OCI-LY7 (cell line): ENCODE measurements around the gene RAD9A. TPM values are rescaled to one million over a fixed set of nuclear protein-coding genes. Genes with fewer than 3 reads are reported as not detected.

ENCODE experiments used
- BruUV-seq: library from RNA; stranded (reverse); fragments of 400-500 nt; replicated peaks from 2 replicates; lab custom pipeline; 2021; lab: Mats Ljungman, UMichigan
- CTCF ChIA-PET: fragments of 300-600 bp; sonication (Branson Sonifier 250); formaldehyde crosslinking; loops from one replicate; lab custom pipeline; 2022; ENCODE audit warnings: antibody characterized with exemption; ENCODE audit not compliant: unreplicated experiment; lab: Charles Lee
- POLR2A ChIA-PET: fragments of 300-600 bp; sonication (Branson Sonifier 250); formaldehyde crosslinking; loops from one replicate; lab custom pipeline; 2022; ENCODE audit warnings: antibody characterized with exemption; lab: Charles Lee
- DNase-seq: peaks from one replicate; pipeline ENCODE4 v3.0.0-alpha.2; 2015; ENCODE audit warnings: low spot score
- H2AFZ ChIP-seq: fragments of 200-600 bp; sonication (generic), shearing (Covaris generic); 2 replicates; pipeline ENCODE4 v1.6.1; 2014; ENCODE audit warnings: mild to moderate bottlenecking, antibody characterized with exemption, low read length, moderate library complexity
- H3K27ac ChIP-seq: fragments of 200-600 bp; sonication (generic); 2 replicates; pipeline ENCODE4 v1.5.1; 2014; ENCODE audit warnings: mixed run types, low read depth, mild to moderate bottlenecking, moderate library complexity, low read length, inconsistent platforms; ENCODE audit not compliant: poor library complexity, severe bottlenecking
- H3K36me3 ChIP-seq: fragments of 200-600 bp; sonication (generic); 2 replicates; pipeline ENCODE4 v1.6.1; 2014; ENCODE audit warnings: mild to moderate bottlenecking, antibody characterized with exemption, low read length, moderate library complexity, mixed read lengths; ENCODE audit not compliant: insufficient read depth
- H3K4me1 ChIP-seq: fragments of 200-600 bp; sonication (generic); 2 replicates; pipeline ENCODE4 v1.5.1; 2014; ENCODE audit warnings: mild to moderate bottlenecking, low read length; ENCODE audit not compliant: insufficient read depth, poor library complexity, severe bottlenecking
- H3K4me2 ChIP-seq: fragments of 200-600 bp; sonication (generic); 2 replicates; pipeline ENCODE4 v1.6.1; 2014; ENCODE audit warnings: mild to moderate bottlenecking, low read length
- H3K4me3 ChIP-seq: fragments of 200-600 bp; sonication (generic); 2 replicates; pipeline ENCODE4 v1.5.1; 2014; ENCODE audit warnings: mild to moderate bottlenecking, low read depth, low read length; ENCODE audit not compliant: poor library complexity, severe bottlenecking
- H3K79me2 ChIP-seq: fragments of 200-600 bp; sonication (generic); 2 replicates; pipeline ENCODE4 v1.6.1; 2016; ENCODE audit warnings: low read depth, mild to moderate bottlenecking, low read length, moderate library complexity, mixed read lengths; ENCODE audit not compliant: insufficient read depth
- H3K9me2 ChIP-seq: fragments of 200-600 bp; sonication (generic); 2 replicates; pipeline ENCODE4 v1.6.1; 2016; ENCODE audit warnings: mild to moderate bottlenecking, low read length, mixed read lengths; ENCODE audit not compliant: insufficient read depth
- H3K9me3 ChIP-seq: fragments of 200-600 bp; sonication (generic); 2 replicates; pipeline ENCODE4 v1.6.1; 2014; ENCODE audit warnings: mild to moderate bottlenecking, mixed run types, low read length, mixed read lengths
- H4K20me1 ChIP-seq: fragments of 200-600 bp; sonication (generic); 2 replicates; pipeline ENCODE4 v1.6.1; 2014; ENCODE audit warnings: mild to moderate bottlenecking, antibody characterized with exemption, low read length, moderate library complexity, mixed read lengths; ENCODE audit not compliant: insufficient read depth
- EZH2phosphoT487 ChIP-seq: fragments of 200-600 bp; sonication (generic); IDR thresholded peaks from 2 replicates; pipeline ENCODE4 v1.6.1; 2018; ENCODE audit warnings: low read depth, borderline replicate concordance, mild to moderate bottlenecking, mixed run types, antibody characterized with exemption, low read length, moderate library complexity, mixed read lengths
- intact Hi-C: fragments of 100-400 bp; cut with micrococcal nuclease; formaldehyde crosslinking; loops from one replicate; pipeline ENCODE4 v1.10.0; 2022; ENCODE audit not compliant: unreplicated experiment
- total RNA-seq, 2 experiments: library from RNA; depleted of rRNA in 1 of 2; stranded (reverse); fragments of >200 nt in 1 of 2; shearing (Covaris generic) in 1 of 2; gene quantifications; 2 replicates each; pipeline ENCODE4 v1.2.3, GENCODE V29; 2014 to 2022
- TF ChIP-seq, protein P1 (sequence below): fragments of 200-600 bp; sonication (generic); conservative IDR thresholded peaks from 2 replicates; pipeline ENCODE4 v1.5.1; 2014; ENCODE audit warnings: mild to moderate bottlenecking, antibody characterized with exemption, low read length, moderate library complexity, mixed read lengths

RAD9A gene
- total RNA-seq, 2 experiments from 2014 or later, result 51.0 to 62.2 TPM

DNA sequence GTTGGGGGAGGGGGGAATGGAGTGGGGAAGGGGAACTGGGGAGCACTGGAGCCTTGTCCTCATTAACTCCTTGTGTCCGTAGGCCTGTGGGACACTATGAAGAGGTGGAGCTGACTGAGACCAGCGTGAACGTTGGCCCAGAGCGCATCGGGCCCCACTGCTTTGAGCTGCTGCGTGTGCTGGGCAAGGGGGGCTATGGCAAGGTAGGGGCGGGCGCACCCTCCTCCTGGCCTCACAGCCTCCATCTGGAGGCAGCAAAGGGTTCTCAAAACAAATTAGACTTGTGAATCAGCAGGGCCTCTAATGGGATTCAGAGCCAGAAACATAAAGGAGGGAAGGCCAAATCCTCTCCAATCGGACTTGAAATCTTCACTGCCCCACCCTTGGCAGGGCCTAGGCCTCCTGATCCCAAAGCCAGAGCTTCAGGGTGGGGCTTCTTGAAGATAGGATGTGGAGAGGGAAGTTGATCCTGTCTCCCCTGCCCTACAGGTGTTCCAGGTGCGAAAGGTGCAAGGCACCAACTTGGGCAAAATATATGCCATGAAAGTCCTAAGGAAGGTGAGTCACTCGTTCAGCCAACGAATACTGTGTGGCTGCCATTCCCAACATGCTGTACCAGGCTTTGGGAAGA is 37.4 kb downstream of the RAD9A start:
- Histone ChIP-seq H3K4me3 (peak overlapping the region; percentile 82), H4K20me1 (no peaks in the 10 kb centered on the region), H3K4me2 (peak overlapping the region; percentile 78), H3K27ac (peak overlapping the region; percentile 24), H3K4me1 (peaks cover 34% of the 10 kb centered on the region), H3K79me2 (peaks cover 16% of the 10 kb centered on the region; the same call in 1 of the 2 replicates), H3K36me3 (peaks cover 34% of the 10 kb centered on the region), H3K9me2 (no peaks in the 10 kb centered on the region), H3K9me3 (no peaks in the 10 kb centered on the region), H2AFZ (no peak overlapping the region)
- TF ChIP-seq, protein P1, sequence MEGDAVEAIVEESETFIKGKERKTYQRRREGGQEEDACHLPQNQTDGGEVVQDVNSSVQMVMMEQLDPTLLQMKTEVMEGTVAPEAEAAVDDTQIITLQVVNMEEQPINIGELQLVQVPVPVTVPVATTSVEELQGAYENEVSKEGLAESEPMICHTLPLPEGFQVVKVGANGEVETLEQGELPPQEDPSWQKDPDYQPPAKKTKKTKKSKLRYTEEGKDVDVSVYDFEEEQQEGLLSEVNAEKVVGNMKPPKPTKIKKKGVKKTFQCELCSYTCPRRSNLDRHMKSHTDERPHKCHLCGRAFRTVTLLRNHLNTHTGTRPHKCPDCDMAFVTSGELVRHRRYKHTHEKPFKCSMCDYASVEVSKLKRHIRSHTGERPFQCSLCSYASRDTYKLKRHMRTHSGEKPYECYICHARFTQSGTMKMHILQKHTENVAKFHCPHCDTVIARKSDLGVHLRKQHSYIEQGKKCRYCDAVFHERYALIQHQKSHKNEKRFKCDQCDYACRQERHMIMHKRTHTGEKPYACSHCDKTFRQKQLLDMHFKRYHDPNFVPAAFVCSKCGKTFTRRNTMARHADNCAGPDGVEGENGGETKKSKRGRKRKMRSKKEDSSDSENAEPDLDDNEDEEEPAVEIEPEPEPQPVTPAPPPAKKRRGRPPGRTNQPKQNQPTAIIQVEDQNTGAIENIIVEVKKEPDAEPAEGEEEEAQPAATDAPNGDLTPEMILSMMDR, result 0 out of 2 replicates have a peak, but pooled peaks have one; percentile 22
- TF ChIP-seq EZH2phosphoT487, result no peak
- intact Hi-C loops, result no loop called here
- ChIA-PET POLR2A (interaction anchor here (0.6 to 1.2 kb wide), 3 partner anchors 22 to 37 kb away, joined by 3 to 4 read pairs (median 3); partner anchors contain the start of gene RAD9A), CTCF (no interaction called here)
- peak; percentile 29 for DNase-seq
- no TSS peak for BruUV-seq

DNA sequence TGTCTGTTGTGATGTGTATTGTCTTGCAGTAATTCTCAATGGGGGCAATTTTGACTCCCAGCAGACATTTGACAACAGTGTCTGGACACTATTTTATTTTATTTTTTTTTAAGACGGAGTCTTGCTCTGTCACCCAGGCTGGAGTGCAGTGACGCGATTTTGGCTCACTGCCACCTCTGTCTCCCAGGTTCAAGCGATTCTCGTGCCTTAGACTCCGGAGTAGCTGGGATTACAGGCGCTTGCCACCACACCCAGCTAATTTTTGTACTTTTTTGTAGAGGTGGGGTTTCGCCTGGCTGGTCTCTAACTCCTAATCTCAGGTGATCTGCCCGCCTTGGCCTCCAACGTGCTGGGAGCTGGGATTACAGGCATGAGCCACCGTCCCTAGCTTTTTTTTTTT is 37.9 kb downstream of the RAD9A start:
- peak overlapping the region; percentile 82 for H3K4me3 ChIP-seq
- no peak for DNase-seq
- H3K4me1 ChIP-seq, result peaks cover 40% of the 10 kb centered on the region
- H3K36me3 ChIP-seq, result peaks cover 40% of the 10 kb centered on the region
- H3K9me2 ChIP-seq, result no peaks in the 10 kb centered on the region
- intact Hi-C loops, result no loop called here
- H3K4me2 ChIP-seq, result peak overlapping the region; percentile 78
- ChIA-PET CTCF (interaction anchor here (0.6 kb wide), 1 partner anchor 26 kb away, joined by 3 read pairs; the partner anchor contains the start of gene TBC1D10C), POLR2A (interaction anchor here (0.6 to 1.2 kb wide), 3 partner anchors 12 to 38 kb away, joined by 3 to 4 read pairs (median 3); partner anchors contain the start of gene RAD9A)
- H3K9me3 ChIP-seq, result no peaks in the 10 kb centered on the region
- no peak overlapping the region for H2AFZ ChIP-seq
- no peaks in the 10 kb centered on the region for H4K20me1 ChIP-seq
- no peak for TF ChIP-seq EZH2phosphoT487
- TF ChIP-seq, protein P1, result no peak
- BruUV-seq, result TSS peak; percentile 67
- peaks cover 16% of the 10 kb centered on the region; the same call in 1 of the 2 replicates for H3K79me2 ChIP-seq
- H3K27ac ChIP-seq, result no peak overlapping the region
